ENCODE measurements around the gene SRBD1. TPM values are rescaled to one million over a fixed set of nuclear protein-coding genes. Genes with fewer than 3 reads are reported as not detected.

The SRBD1 gene
- total RNA-seq, 1 donor, result 17.4 TPM

GRCh38 chr2:45442026-45442425 lies 169.0 kb downstream of the SRBD1 start:
- no peak overlapping the region for H3K4me2 ChIP-seq (ENCODE audit: insufficient read depth, low read length)
- no peaks in the 10 kb centered on the region for H4K20me1 ChIP-seq (ENCODE audit: insufficient read depth, low read length)
- H3K36me3 ChIP-seq (ENCODE audit: insufficient read depth, low read length), result no peaks in the 10 kb centered on the region
- H2AFZ ChIP-seq (ENCODE audit: low read length), result no peak overlapping the region
- no peak overlapping the region for H3K27ac ChIP-seq (ENCODE audit: low read depth, low read length)
- no peaks in the 10 kb centered on the region for H3K27me3 ChIP-seq (ENCODE audit: insufficient read depth, low read length)
- DNase-seq (ENCODE audit: insufficient read length, low spot score, missing footprints), result no peak
- H3K79me2 ChIP-seq (ENCODE audit: insufficient read depth, low read length), result no peaks in the 10 kb centered on the region
- peaks cover 31% of the 10 kb centered on the region for H3K4me1 ChIP-seq (ENCODE audit: insufficient read depth, low read length)
- no peaks in the 10 kb centered on the region for H3K9me3 ChIP-seq (ENCODE audit: low read depth, low read length)
- H3K4me3 ChIP-seq (ENCODE audit: insufficient read depth, low read length), result no peak overlapping the region
- TF ChIP-seq, protein P1, sequence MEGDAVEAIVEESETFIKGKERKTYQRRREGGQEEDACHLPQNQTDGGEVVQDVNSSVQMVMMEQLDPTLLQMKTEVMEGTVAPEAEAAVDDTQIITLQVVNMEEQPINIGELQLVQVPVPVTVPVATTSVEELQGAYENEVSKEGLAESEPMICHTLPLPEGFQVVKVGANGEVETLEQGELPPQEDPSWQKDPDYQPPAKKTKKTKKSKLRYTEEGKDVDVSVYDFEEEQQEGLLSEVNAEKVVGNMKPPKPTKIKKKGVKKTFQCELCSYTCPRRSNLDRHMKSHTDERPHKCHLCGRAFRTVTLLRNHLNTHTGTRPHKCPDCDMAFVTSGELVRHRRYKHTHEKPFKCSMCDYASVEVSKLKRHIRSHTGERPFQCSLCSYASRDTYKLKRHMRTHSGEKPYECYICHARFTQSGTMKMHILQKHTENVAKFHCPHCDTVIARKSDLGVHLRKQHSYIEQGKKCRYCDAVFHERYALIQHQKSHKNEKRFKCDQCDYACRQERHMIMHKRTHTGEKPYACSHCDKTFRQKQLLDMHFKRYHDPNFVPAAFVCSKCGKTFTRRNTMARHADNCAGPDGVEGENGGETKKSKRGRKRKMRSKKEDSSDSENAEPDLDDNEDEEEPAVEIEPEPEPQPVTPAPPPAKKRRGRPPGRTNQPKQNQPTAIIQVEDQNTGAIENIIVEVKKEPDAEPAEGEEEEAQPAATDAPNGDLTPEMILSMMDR (IDR thresholded peaks at IDR 0.05; ENCODE audit: extremely low read depth, low read depth, low read length), result no peak

DNA sequence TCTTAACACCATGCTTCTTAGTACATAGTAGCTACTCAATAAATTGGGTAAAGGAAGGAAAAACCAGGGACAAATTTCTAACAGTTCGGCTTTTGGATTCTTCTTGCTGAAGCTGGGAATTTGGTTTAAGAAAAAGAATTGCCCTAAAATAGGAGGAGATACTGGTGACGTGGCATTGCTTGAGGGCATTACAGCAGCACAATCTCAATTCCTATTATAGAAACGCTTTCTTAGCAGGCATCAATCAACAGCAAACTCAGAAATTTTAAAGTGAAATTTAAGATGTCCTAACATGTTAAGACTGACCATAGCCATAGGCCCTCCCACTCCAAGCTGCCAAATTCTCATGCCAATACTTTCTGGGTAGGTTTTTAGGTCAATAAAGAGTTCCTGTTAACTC lies 169.5 kb downstream of the SRBD1 start:
- TF ChIP-seq, protein P1 (IDR thresholded peaks at IDR 0.05; ENCODE audit: extremely low read depth, low read depth, low read length), result no peak

GRCh38 chr2:45439788-45440773 lies 171.0 kb downstream of the SRBD1 start:
- Histone ChIP-seq H3K27me3 (ENCODE audit: insufficient read depth, low read length) (no peaks in the 10 kb centered on the region), H3K36me3 (ENCODE audit: insufficient read depth, low read length) (no peaks in the 10 kb centered on the region), H3K4me1 (ENCODE audit: insufficient read depth, low read length) (peaks cover 33% of the 10 kb centered on the region), H4K20me1 (ENCODE audit: insufficient read depth, low read length) (no peaks in the 10 kb centered on the region), H3K9me3 (ENCODE audit: low read depth, low read length) (no peaks in the 10 kb centered on the region), H3K79me2 (ENCODE audit: insufficient read depth, low read length) (no peaks in the 10 kb centered on the region), H3K27ac (ENCODE audit: low read depth, low read length) (peak overlapping the region; percentile 26), H3K4me2 (ENCODE audit: insufficient read depth, low read length) (peak overlapping the region; percentile 19), H3K4me3 (ENCODE audit: insufficient read depth, low read length) (no peak overlapping the region), H2AFZ (ENCODE audit: low read length) (no peak overlapping the region)
- no peak for DNase-seq (ENCODE audit: insufficient read length, low spot score, missing footprints)
- TF ChIP-seq, protein P1 (IDR thresholded peaks at IDR 0.05; ENCODE audit: extremely low read depth, low read depth, low read length), result peak; percentile 33

More for the DNA sequence above, 169.5 kb downstream of the SRBD1 start:
- no peaks in the 10 kb centered on the region for H4K20me1 ChIP-seq (ENCODE audit: insufficient read depth, low read length)
- H3K79me2 ChIP-seq (ENCODE audit: insufficient read depth, low read length), result no peaks in the 10 kb centered on the region
- no peak for DNase-seq (ENCODE audit: insufficient read length, low spot score, missing footprints)
- H3K9me3 ChIP-seq (ENCODE audit: low read depth, low read length), result no peaks in the 10 kb centered on the region
- H3K27me3 ChIP-seq (ENCODE audit: insufficient read depth, low read length), result no peaks in the 10 kb centered on the region
- no peaks in the 10 kb centered on the region for H3K36me3 ChIP-seq (ENCODE audit: insufficient read depth, low read length)
- peaks cover 31% of the 10 kb centered on the region for H3K4me1 ChIP-seq (ENCODE audit: insufficient read depth, low read length)
- H3K4me2 ChIP-seq (ENCODE audit: insufficient read depth, low read length), result no peak overlapping the region
- no peak overlapping the region for H2AFZ ChIP-seq (ENCODE audit: low read length)
- no peak overlapping the region for H3K4me3 ChIP-seq (ENCODE audit: insufficient read depth, low read length)
- no peak overlapping the region for H3K27ac ChIP-seq (ENCODE audit: low read depth, low read length)
